Esophagus (tissue), 2 donors: ENCODE data around the gene TYROBP. TPM values are rescaled to one million over a fixed set of nuclear protein-coding genes. Genes with fewer than 3 reads are reported as not detected.

Source experiments
- H3K27ac ChIP-seq, 2 donors: one replicate each; pipeline ENCODE4 v1.5.1; 2013; ENCODE audit warnings: low read depth in 2 of 2, mild to moderate bottlenecking in 2 of 2, inconsistent platforms in 1 of 2, low read length in 1 of 2, moderate library complexity in 1 of 2
- H3K27me3 ChIP-seq, 2 donors: one replicate each; pipeline ENCODE4 v1.6.1; 2013; ENCODE audit warnings: low read length in 2 of 2, control low read depth in 1 of 2, mild to moderate bottlenecking in 1 of 2; ENCODE audit not compliant: insufficient read depth in 2 of 2, control insufficient read depth in 1 of 2
- H3K36me3 ChIP-seq, 2 donors: one replicate each; pipeline ENCODE4 v1.6.1; 2013; ENCODE audit warnings: low read length in 1 of 2; ENCODE audit not compliant: control insufficient read depth in 2 of 2, insufficient read depth in 2 of 2
- H3K4me1 ChIP-seq, 2 donors: one replicate each; pipeline ENCODE4 v1.6.1; 2013; ENCODE audit warnings: low read length in 1 of 2; ENCODE audit not compliant: control insufficient read depth in 2 of 2, insufficient read depth in 2 of 2
- H3K4me3 ChIP-seq, 2 donors: one replicate each; pipeline ENCODE4 v1.5.1; 2013; ENCODE audit warnings: low read length in 2 of 2, mild to moderate bottlenecking in 2 of 2, low read depth in 1 of 2, moderate library complexity in 1 of 2
- H3K9me3 ChIP-seq, 2 donors: one replicate each; pipeline ENCODE4 v1.6.1; 2013; ENCODE audit warnings: mild to moderate bottlenecking in 2 of 2, low read depth in 1 of 2, low read length in 1 of 2, moderate library complexity in 1 of 2; ENCODE audit not compliant: control insufficient read depth in 2 of 2, insufficient read depth in 1 of 2
- WGBS, 2 donors: extraction: QIAGEN DNeasy Blood & Tissue Kit; methylation state at CpG; one replicate each; pipeline ENCODE4 v1.1.7; 2013; 5-methylcytosine and 5-hydroxymethylcytosine counted together
- polyA plus RNA-seq, 2 donors: library from polyadenylated mRNA; stranded (reverse); fragments of 200-250 nt; gene quantifications; one replicate each; pipeline ENCODE4 v1.2.3, GENCODE V29; 2013
- donor health status: healthy with polysubstance abuse.
- donor health status: Bipolar disorder and iron deficiency.

TYROBP gene
- polyA plus RNA-seq, 2 donors: 16.7 to 26.8 TPM

- WGBS, 2 donors: 62 to 71% methylated on average over 4 of the region's 4 CpGs
These were observed 32.7 kb upstream of the TYROBP start for GRCh38 chr19:35940839-35941238.

GRCh38 chr19:35940078-35940775, 32.1 kb upstream of the TYROBP start:
- Histone ChIP-seq H3K4me3 (no peak overlapping the region), H3K27ac (no peak overlapping the region), H3K36me3 (peaks cover 7 to 25% of the 10 kb centered on the region in 2 donors), H3K4me1 (peaks cover 9 to 24% of the 10 kb centered on the region in 2 donors), H3K27me3 (no peaks in the 10 kb centered on the region), H3K9me3 (no peaks in the 10 kb centered on the region)
- WGBS, 2 donors: 87 to 90% methylated on average over 47 to 51 of the region's 51 CpGs

More at GRCh38 chr19:35940839-35941238, 32.7 kb upstream of the TYROBP start:
- Histone ChIP-seq H3K9me3 (no peaks in the 10 kb centered on the region), H3K27me3 (no peaks in the 10 kb centered on the region), H3K4me1 (peaks cover 9 to 19% of the 10 kb centered on the region in 2 donors), H3K4me3 (no peak overlapping the region), H3K36me3 (peaks cover 7 to 25% of the 10 kb centered on the region in 2 donors), H3K27ac (no peak overlapping the region)

GRCh38 chr19:35939307-35940077, 31.4 kb upstream of the TYROBP start:
- H3K4me1 ChIP-seq: peaks cover 9 to 24% of the 10 kb centered on the region in 2 donors
- 92 to 93% methylated on average over 55 of the region's 55 CpGs for WGBS, 2 donors
- no peak overlapping the region for H3K27ac ChIP-seq
- no peaks in the 10 kb centered on the region for H3K27me3 ChIP-seq
- no peak overlapping the region for H3K4me3 ChIP-seq
- H3K36me3 ChIP-seq: peaks cover 1 to 21% of the 10 kb centered on the region in 2 donors
- H3K9me3 ChIP-seq: no peaks in the 10 kb centered on the region

GRCh38 chr19:35938282-35939224, 30.5 kb upstream of the TYROBP start:
- H3K27me3 ChIP-seq: no peaks in the 10 kb centered on the region
- peak overlapping the region in 1 of 2 donors; percentile 14 for H3K4me3 ChIP-seq
- 81 to 82% methylated on average over 13 of the region's 13 CpGs for WGBS, 2 donors
- H3K27ac ChIP-seq: peak overlapping the region in 1 of 2 donors; percentile 28
- peaks cover 9 to 24% of the 10 kb centered on the region in 2 donors for H3K4me1 ChIP-seq
- H3K36me3 ChIP-seq: peaks cover 0 to 17% of the 10 kb centered on the region in 2 donors
- no peaks in the 10 kb centered on the region for H3K9me3 ChIP-seq

GRCh38 chr19:35937345-35938281, 29.5 kb upstream of the TYROBP start:
- peaks cover 9 to 24% of the 10 kb centered on the region in 2 donors for H3K4me1 ChIP-seq
- 49% methylated on average over 14 of the region's 14 CpGs for WGBS, 2 donors
- peaks cover 0 to 17% of the 10 kb centered on the region in 2 donors for H3K36me3 ChIP-seq
- H3K27ac ChIP-seq: peak overlapping the region in 1 of 2 donors; percentile 28
- no peaks in the 10 kb centered on the region for H3K27me3 ChIP-seq
- H3K4me3 ChIP-seq: peak overlapping the region; percentile 53 to 90
- no peaks in the 10 kb centered on the region for H3K9me3 ChIP-seq

- H3K4me3 ChIP-seq: peak overlapping the region; percentile 53 to 90
- 16 to 17% methylated on average over 11 of the region's 11 CpGs for WGBS, 2 donors
- peaks cover 9 to 24% of the 10 kb centered on the region in 2 donors for H3K4me1 ChIP-seq
- H3K27ac ChIP-seq: peak overlapping the region; percentile 70 to 73
- no peaks in the 10 kb centered on the region for H3K9me3 ChIP-seq
- no peaks in the 10 kb centered on the region for H3K27me3 ChIP-seq
- peaks cover 0 to 17% of the 10 kb centered on the region in 2 donors for H3K36me3 ChIP-seq
These were observed 28.7 kb upstream of the TYROBP start for GRCh38 chr19:35936738-35937268.

GRCh38 chr19:35935911-35936737, 28.0 kb upstream of the TYROBP start, which contains the start of gene LRFN3:
TSS of gene LRFN3 (plus strand) at chr19:35936374. CDS start at chr19:35939426, 3,052 bp downstream.
- peaks cover 9 to 24% of the 10 kb centered on the region in 2 donors for H3K4me1 ChIP-seq
- H3K27me3 ChIP-seq: no peaks in the 10 kb centered on the region
- peak within 1 kb of the TSS; percentile 70 to 73 for H3K27ac ChIP-seq
- H3K36me3 ChIP-seq: peaks cover 0 to 17% of the 10 kb centered on the region in 2 donors
- WGBS, 2 donors: 2 to 3% methylated on average over 48 to 67 of the region's 68 CpGs
- peak within 1 kb of the TSS; percentile 53 to 90 for H3K4me3 ChIP-seq
- H3K9me3 ChIP-seq: no peaks in the 10 kb centered on the region
